GM18508 (cell line): Measurements from ENCODE around the gene LRRC26.

Source experiments
- ATAC-seq: cut with Tn5 transposase; IDR thresholded peaks from one replicate; pipeline ENCODE4 v1.9.1; 2021; ENCODE audit warnings: moderate number of reproducible peaks; ENCODE audit not compliant: insufficient read depth, unreplicated experiment

Gene LRRC26

DNA sequence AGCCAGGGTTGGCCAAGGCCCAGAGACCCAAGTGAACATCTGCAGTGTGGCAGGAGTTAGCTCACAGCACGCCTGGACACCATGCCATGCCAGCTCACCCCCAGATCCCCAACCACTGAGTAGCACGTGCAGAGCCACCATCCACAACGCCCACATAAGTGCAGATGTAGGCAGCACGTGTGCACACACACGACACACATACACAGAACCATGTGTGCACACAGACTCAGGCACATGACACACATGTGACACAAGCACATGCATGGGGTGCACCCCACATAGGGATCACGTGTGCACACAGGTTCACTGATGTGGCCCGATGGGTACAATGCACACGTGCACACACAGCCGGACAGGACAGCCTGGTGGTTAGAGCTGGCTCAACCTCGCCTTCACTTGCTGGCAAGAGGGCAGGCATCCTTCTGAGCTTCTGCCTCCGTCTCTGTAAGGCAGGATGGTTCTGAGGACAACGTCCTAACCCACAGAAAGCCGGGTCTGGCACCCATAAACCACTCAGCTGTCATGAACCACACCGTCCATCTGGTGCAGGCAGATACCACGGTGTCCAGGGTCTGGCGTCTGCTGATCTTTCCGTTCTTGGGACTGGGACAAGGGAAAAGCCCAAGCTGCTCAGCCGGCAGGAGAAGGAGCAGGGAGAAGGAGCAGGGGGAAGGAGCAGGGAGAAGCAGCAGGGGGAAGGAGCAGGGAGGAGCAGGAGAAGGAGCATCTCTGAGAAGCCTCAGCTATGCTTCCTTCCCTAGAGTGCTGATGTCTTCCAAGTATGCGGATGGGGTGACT, 12.0 kb downstream of the LRRC26 start:
- ATAC-seq = no peak

DNA sequence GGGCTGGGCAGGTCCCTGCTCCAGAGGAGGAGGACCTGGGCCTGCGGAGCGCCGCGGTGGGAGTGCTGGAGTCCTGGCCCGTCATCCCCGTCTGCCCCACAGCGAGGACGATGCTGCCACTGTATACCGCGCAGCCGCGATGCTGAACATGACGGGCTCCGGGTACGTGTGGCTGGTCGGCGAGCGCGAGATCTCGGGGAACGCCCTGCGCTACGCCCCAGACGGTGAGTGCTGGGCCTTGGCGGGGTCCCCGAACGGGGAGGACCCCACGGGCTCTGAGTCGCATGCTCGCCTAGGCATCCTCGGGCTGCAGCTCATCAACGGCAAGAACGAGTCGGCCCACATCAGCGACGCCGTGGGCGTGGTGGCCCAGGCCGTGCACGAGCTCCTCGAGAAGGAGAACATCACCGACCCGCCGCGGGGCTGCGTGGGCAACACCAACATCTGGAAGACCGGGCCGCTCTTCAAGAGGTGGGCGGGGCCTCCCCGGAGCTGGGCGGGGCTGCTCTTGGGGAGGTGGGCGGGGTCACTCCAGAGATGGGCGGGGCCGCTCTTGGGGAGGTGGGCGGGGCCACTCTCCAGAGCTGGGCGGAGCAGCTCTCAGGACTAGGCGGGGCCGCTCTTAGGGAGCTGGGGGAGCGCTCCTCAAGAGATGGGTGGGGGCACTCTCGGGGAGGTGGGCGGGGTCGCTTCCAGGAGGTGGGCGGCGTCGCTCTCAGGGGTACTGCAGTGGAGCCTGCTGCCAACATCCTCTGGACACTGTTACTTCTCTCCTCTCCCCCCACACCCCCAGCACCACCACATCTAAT, 13.1 kb downstream of the LRRC26 start:
- ATAC-seq = no peak

- no peak for ATAC-seq
These were observed 16.9 kb downstream of the LRRC26 start for GRCh38 chr9:137152844-137153405.

- ATAC-seq = no peak
These were observed 19.0 kb downstream of the LRRC26 start for GRCh38 chr9:137150617-137151457.

DNA sequence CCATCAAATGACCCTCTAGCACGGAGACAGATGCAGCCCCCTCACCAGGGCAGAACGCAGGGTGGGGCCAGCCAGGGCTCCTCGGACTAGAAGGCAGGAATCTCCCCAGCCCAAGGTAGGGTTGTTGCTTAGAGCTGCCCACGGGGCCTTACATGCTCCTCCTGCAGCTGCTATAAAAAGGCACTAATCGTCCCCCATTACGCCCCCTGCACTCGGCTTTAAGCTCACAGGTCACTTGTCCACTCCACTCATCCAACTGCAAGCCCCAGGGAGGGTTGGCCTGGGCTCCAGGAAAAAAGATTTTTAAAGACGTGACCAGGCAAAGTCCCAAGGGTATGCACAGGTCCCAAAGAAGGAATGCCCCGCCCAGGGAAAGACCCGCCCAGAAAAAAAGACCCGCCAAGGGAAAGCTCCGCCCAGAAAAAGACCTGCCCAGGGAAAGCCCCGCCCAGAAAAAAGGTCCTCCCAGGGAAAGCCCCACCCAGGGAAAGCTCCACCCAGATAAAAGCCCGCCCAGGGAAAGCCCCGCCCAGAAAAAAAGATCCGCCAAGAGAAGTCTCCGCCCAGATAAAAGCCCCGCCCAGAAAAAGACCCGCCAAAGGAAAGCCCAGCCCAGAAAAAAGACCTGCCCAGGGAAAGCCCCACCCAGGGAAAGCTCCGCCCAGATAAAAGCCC, 19.8 kb downstream of the LRRC26 start:
- no peak for ATAC-seq

DNA sequence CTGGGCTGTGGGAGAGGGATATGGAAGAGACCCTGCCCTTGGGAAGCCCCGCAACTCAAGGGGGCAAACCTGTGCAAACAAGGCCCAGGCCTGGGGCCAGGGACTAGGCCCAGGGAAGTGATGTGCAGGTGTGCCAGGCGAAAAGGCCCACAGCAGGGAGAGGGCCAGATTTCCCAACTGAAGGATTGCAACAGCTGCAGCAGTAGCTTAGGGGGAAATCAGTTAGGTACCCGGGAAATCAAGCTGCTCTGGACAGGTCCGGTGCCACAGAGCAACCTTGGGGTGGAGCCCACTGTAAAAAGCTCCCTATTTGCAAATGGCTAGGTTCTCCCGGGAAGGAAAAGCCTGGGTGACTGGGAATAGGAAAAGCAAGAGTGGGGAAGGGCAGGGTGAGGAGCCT, 20.5 kb downstream of the LRRC26 start:
- no peak for ATAC-seq

DNA sequence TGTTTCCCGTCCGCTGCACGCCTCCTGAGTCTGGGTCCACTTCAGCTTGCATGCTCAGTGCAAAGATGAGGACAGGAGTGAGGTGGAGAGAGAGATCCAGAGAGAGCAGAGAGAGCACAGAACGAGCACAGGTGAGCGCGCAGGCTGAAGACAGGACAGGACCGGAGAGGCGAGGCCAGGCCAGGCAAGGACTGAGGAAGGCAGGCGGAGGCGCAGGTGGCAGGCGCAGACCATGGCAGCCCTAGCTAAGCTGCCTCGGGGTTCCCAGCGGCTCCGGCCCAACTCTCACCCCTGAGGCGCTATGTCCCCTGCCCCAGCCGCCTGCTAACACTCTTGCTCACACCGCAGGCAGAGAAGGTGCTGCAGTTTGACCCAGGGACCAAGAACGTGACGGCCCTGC, 21.2 kb downstream of the LRRC26 start:
- no peak for ATAC-seq

- no peak for ATAC-seq
These were observed 21.6 kb downstream of the LRRC26 start for GRCh38 chr9:137148242-137148641.

DNA sequence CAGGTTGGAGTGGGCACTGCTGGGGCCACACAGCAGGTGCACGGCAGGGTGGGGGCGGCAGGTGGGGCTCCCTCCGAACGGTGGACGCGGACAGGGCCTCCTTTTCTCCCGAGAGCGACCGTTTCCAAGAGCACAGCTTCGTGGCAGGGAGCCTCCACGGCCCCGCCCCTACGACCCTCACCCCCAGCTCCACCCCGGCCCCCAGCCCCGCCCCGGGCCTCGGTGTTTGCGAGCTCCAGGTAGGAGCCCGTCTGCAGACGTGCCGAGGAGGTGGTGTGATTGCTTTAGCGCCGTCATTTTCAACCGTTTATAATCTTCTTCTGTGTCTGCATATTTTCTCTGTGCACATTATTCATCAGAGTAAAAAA, 22.1 kb downstream of the LRRC26 start:
- ATAC-seq = no peak

- no peak for ATAC-seq
These were observed 22.6 kb downstream of the LRRC26 start for GRCh38 chr9:137147091-137147792.

GRCh38 chr9:137146527-137146918, 23.3 kb downstream of the LRRC26 start:
- no peak for ATAC-seq

- no peak for ATAC-seq
These were observed 23.9 kb downstream of the LRRC26 start for GRCh38 chr9:137145731-137146526.

GRCh38 chr9:137143459-137143858, 26.4 kb downstream of the LRRC26 start:
- no peak for ATAC-seq

DNA sequence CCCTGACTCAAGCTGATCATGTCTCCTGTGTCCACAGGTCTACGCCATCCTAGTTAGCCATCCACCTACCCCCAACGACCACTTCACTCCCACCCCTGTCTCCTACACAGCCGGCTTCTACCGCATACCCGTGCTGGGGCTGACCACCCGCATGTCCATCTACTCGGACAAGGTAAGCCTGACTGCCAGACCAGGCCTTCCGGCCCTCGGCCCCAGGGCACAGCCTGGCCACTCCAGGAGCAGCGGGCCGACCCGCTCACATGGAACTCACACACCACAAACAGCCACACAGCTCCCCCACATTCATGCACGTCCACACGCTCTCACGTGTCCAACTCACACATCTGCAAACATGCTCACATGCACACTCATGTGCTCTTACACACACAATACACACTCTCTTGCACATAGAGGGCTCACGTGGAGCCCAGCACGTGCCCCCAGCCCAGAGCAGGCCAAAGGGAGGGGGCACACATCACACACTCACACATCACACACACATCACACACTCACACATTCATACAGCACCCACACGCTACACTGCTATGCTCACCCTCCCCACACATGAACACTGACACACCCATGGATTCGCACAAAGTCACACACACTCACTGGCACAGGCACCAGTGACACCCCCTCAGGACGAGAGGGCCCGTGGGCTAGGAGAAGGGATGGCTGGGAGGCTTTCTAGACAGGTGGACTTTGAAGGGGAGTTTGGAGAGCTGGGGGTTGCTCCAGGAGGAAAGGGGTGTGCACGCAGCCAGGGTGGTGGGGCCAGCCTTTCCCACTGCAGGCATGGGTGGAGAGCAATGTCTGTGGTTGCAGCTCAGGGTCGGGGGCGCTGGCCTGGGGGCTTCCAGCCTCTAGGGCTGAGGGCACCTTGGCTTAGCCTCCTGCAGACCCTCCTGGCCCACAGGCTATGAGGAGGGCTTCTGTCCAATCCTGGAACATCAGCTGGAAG, 27.6 kb downstream of the LRRC26 start:
- no peak for ATAC-seq

- no peak for ATAC-seq
These were observed 28.6 kb downstream of the LRRC26 start for GRCh38 chr9:137141050-137141810.

GRCh38 chr9:137140151-137141012, 29.5 kb downstream of the LRRC26 start:
- ATAC-seq = no peak
